ENCODE results near the gene SMURF2. TPM values are rescaled to one million over a fixed set of nuclear protein-coding genes. Genes with fewer than 3 reads are reported as not detected.

The SMURF2 gene
- total and polyA plus RNA-seq, 10 of the 15 experiments (the other 5 are each of a cell fraction or from before 2014, with no cell fraction given): 2.8 to 13.4 (median 7.5) TPM

GRCh38 chr17:64694207-64694606 is 32.1 kb upstream of the SMURF2 start:
- H3K9ac ChIP-seq (ENCODE audit: control insufficient read depth, insufficient read depth, low read length): no peak overlapping the region
- no peaks in the 10 kb centered on the region for H4K20me1 ChIP-seq (ENCODE audit: control insufficient read depth, insufficient read depth)
- H3K9me3 ChIP-seq (replicated peaks; ENCODE audit: control insufficient read depth, insufficient read depth, low read length): no peaks in the 10 kb centered on the region
- no peaks in the 10 kb centered on the region for H3K79me2 ChIP-seq (ENCODE audit: control insufficient read depth, insufficient read depth, low read length)
- no peaks in the 10 kb centered on the region; a peak in 1 of 4 replicates for H3K27me3 ChIP-seq (replicated peaks in 1 of 2; ENCODE audit: control insufficient read depth in 2 of 2, insufficient read depth in 2 of 2, low read length in 1 of 2)
- CTCF ChIA-PET: no interaction called here
- no TSS peak for BruUV-seq (replicated peaks)
- in situ Hi-C loops (cut with MboI): no loop called here
- H3K4me1 ChIP-seq (ENCODE audit: control insufficient read depth, insufficient read depth, low read length): no peaks in the 10 kb centered on the region
- POLR2A ChIA-PET: no interaction called here
- RAD21 ChIA-PET (ENCODE audit: unreplicated experiment): no interaction called here
- DNase-seq (ENCODE audit: low read depth, low spot score): no peak
- FAIRE-seq: no peak
- TF ChIP-seq PRDM15 (CRISPR knock-in tag; IDR thresholded peaks at IDR 0.05) (no peak), YY1 (IDR thresholded peaks at IDR 0.05; ENCODE audit: low read depth, low read length) (no peak), ZNF217 (IDR thresholded peaks at IDR 0.05) (no peak), RAD51 (IDR thresholded peaks at IDR 0.05) (no peak), ZNF24 (IDR thresholded peaks at IDR 0.05) (no peak), SUPT20H (IDR thresholded peaks at IDR 0.05; ENCODE audit: borderline replicate concordance, control insufficient read depth, low read depth, low read length) (no peak), ASH2L (IDR thresholded peaks at IDR 0.05; ENCODE audit: borderline replicate concordance, low read depth) (no peak), SPI1 (IDR thresholded peaks at IDR 0.05; ENCODE audit: borderline replicate concordance, insufficient read depth, low read depth, low read length) (no peak)
- H3K36me3 ChIP-seq (ENCODE audit: control insufficient read depth in 2 of 2, insufficient read depth in 2 of 2, low read length in 1 of 2): no peaks in the 10 kb centered on the region
- H3K27ac ChIP-seq (ENCODE audit: control insufficient read depth, insufficient read depth): no peak overlapping the region
- intact Hi-C loops (cut with micrococcal nuclease; ENCODE audit: unreplicated experiment): no loop called here
- no peak for ATAC-seq
- H3K4me2 ChIP-seq (ENCODE audit: control insufficient read depth, insufficient read depth): no peak overlapping the region
- SMC1A ChIA-PET (ENCODE audit: uncharacterized antibody, unreplicated experiment): no interaction called here
- WGBS (ENCODE audit: insufficient coverage, insufficient replicate concordance, low lambda C conversion rate, missing lambda C conversion rate): 51% methylated on average over 5 of the region's 5 CpGs
- no peak overlapping the region for H3K4me3 ChIP-seq
- H2AFZ ChIP-seq (ENCODE audit: control insufficient read depth, low read depth, low read length): no peak overlapping the region
